SU-DHL-6 (cell line): ENCODE measurements around the gene TMEM240.

Experiments used
- H2AFZ ChIP-seq: fragments of 200-600 bp; sonication (generic); 2 replicates; pipeline ENCODE4 v1.6.1; 2014; ENCODE audit warnings: low read depth, mild to moderate bottlenecking, moderate library complexity, mixed read lengths, antibody characterized with exemption, low read length; ENCODE audit not compliant: severe bottlenecking
- H3F3A ChIP-seq: fragments of 200-600 bp; shearing (Covaris generic); 2 replicates; pipeline ENCODE4 v1.6.0; 2016; ENCODE audit warnings: antibody characterized with exemption, mild to moderate bottlenecking; ENCODE audit not compliant: insufficient read depth
- H3K27ac ChIP-seq: fragments of 200-600 bp; sonication (generic); 2 replicates; pipeline ENCODE4 v1.5.1; 2016; ENCODE audit warnings: low read depth, mild to moderate bottlenecking, low read length, moderate library complexity, mixed read lengths
- H3K27me3 ChIP-seq: fragments of 200-600 bp; sonication (generic), shearing (Covaris generic); 2 replicates; pipeline ENCODE4 v1.6.0; 2014; ENCODE audit warnings: mild to moderate bottlenecking, low read length
- H3K36me3 ChIP-seq: fragments of 200-600 bp; sonication (generic); 2 replicates; pipeline ENCODE4 v1.6.1; 2014; ENCODE audit warnings: mild to moderate bottlenecking, low read length, mixed read lengths
- H3K4me2 ChIP-seq: fragments of 300-600, 200-600 bp; shearing (Covaris generic), sonication (generic); 2 replicates; pipeline ENCODE4 v1.6.0; 2014; ENCODE audit warnings: low read length, low read depth, mild to moderate bottlenecking; ENCODE audit not compliant: poor library complexity, severe bottlenecking
- H3K4me3 ChIP-seq: fragments of 200-600 bp; sonication (generic); 2 replicates; pipeline ENCODE4 v1.5.1; 2014; ENCODE audit warnings: antibody characterized with exemption, low read length, mild to moderate bottlenecking, mixed read lengths; ENCODE audit not compliant: insufficient read depth, poor library complexity, severe bottlenecking
- H3K79me2 ChIP-seq: fragments of 200-600 bp; sonication (generic); 2 replicates; pipeline ENCODE4 v1.6.1; 2014; ENCODE audit warnings: mild to moderate bottlenecking, low read length, moderate library complexity; ENCODE audit not compliant: insufficient read depth
- H3K9ac ChIP-seq: fragments of 200-600 bp; sonication (generic); 2 replicates; pipeline ENCODE4 v1.7.0; 2014; ENCODE audit warnings: mild to moderate bottlenecking, low read length
- H3K9me2 ChIP-seq: fragments of 200-600 bp; sonication (generic); replicated peaks from 2 replicates; pipeline ENCODE4 v1.6.1; 2014; ENCODE audit warnings: low read length; ENCODE audit not compliant: insufficient read depth
- H3K9me3 ChIP-seq: fragments of 200-600 bp; sonication (generic); 2 replicates; pipeline ENCODE4 v1.6.1; 2014; ENCODE audit warnings: low read length, mixed read lengths; ENCODE audit not compliant: insufficient read depth
- H4K20me1 ChIP-seq: fragments of 200-600 bp; sonication (generic); 2 replicates; pipeline ENCODE4 v1.6.1; 2014; ENCODE audit warnings: low read depth, mild to moderate bottlenecking, antibody characterized with exemption, low read length, moderate library complexity, mixed read lengths
- EZH2phosphoT487 ChIP-seq: fragments of 200-600 bp; sonication (generic), shearing (Covaris generic); conservative IDR thresholded peaks from 2 replicates; pipeline ENCODE4 v1.6.1; 2018; ENCODE audit warnings: mild to moderate bottlenecking, antibody characterized with exemption, low read length, moderate library complexity, mixed read lengths
- TF ChIP-seq, protein P1 (sequence below): fragments of 200-600 bp; sonication (generic); IDR thresholded peaks from one replicate; pipeline ENCODE4 v1.5.1; 2017; ENCODE audit warnings: antibody characterized with exemption, mild to moderate bottlenecking, low read length, moderate library complexity; ENCODE audit not compliant: insufficient read depth, poor library complexity, severe bottlenecking

TMEM240 gene

DNA sequence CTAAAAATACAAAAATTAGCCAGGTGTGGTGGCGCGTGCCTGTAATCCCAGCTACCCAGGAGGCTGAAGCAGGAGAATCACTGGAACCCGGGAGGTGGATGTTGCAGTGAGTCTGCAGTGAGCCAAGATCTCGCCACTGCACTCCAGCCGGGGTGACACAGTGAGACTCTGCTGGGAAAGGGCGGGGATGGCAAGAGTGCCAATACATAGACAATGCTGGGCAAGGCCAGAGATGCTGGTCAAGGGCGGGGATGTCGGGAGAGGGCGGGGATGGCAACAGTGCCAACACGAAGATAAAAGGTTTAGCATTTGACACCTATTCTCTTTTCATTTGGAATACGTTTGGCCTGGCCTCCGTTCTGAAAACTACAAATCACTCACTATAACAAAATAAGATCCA is 23.3 kb upstream of the TMEM240 start:
- H3K36me3 ChIP-seq = no peaks in the 10 kb centered on the region; the same call in 1 of the 2 replicates
- peaks cover 43% of the 10 kb centered on the region for H3K79me2 ChIP-seq
- H3K4me2 ChIP-seq = no peak overlapping the region
- H3F3A ChIP-seq = peaks cover under 1% of the 10 kb centered on the region; the same call in 1 of the 2 replicates
- H3K9ac ChIP-seq = no peak overlapping the region
- H2AFZ ChIP-seq = no peak overlapping the region
- peaks cover 13% of the 10 kb centered on the region; the same call in 1 of the 2 replicates for H4K20me1 ChIP-seq
- no peaks in the 10 kb centered on the region for H3K27me3 ChIP-seq
- no peaks in the 10 kb centered on the region for H3K9me3 ChIP-seq
- TF ChIP-seq EZH2phosphoT487 = no peak
- TF ChIP-seq, protein P1, sequence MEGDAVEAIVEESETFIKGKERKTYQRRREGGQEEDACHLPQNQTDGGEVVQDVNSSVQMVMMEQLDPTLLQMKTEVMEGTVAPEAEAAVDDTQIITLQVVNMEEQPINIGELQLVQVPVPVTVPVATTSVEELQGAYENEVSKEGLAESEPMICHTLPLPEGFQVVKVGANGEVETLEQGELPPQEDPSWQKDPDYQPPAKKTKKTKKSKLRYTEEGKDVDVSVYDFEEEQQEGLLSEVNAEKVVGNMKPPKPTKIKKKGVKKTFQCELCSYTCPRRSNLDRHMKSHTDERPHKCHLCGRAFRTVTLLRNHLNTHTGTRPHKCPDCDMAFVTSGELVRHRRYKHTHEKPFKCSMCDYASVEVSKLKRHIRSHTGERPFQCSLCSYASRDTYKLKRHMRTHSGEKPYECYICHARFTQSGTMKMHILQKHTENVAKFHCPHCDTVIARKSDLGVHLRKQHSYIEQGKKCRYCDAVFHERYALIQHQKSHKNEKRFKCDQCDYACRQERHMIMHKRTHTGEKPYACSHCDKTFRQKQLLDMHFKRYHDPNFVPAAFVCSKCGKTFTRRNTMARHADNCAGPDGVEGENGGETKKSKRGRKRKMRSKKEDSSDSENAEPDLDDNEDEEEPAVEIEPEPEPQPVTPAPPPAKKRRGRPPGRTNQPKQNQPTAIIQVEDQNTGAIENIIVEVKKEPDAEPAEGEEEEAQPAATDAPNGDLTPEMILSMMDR = no peak
- no peak overlapping the region for H3K4me3 ChIP-seq
- no peaks in the 10 kb centered on the region for H3K9me2 ChIP-seq
- H3K27ac ChIP-seq = no peak overlapping the region

DNA sequence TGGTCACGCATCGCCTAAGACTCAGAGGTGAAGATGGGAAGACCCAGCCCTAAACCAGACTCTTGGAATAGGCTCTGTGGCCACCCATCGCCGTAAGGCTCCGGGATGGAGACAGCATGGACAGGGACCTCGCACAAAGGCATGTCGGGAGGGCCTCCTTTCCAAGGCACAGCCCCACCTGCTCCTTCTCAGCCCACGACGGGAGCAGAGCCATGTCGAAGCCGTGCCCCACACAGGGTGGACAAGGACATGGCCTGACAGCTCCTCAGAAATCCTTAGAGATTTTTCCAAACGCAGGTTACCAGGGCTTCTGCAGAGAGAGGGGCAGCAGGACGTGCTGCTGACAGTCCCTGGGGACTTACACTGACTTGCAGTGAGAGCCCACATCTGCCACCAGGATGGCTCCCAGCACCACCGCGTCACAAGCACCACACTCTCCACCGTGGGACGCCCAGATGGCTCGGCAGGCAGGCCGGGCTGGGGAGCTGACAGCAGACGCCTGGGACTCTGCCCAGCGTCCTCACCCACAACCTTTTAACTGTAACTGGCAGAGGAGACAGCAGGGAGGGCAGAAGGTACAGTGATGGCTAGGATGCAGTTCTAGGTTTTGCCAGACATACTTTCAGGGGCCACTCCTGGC is 22.3 kb upstream of the TMEM240 start:
- Histone ChIP-seq H3K27me3 (no peaks in the 10 kb centered on the region), H4K20me1 (peaks cover 13% of the 10 kb centered on the region; the same call in 1 of the 2 replicates), H3F3A (peaks cover 4% of the 10 kb centered on the region; the same call in 1 of the 2 replicates), H3K9ac (no peak overlapping the region), H3K79me2 (peaks cover 33% of the 10 kb centered on the region), H3K9me3 (no peaks in the 10 kb centered on the region), H3K27ac (no peak overlapping the region), H3K36me3 (no peaks in the 10 kb centered on the region; the same call in 1 of the 2 replicates), H3K4me2 (no peak overlapping the region), H3K4me3 (no peak overlapping the region), H3K9me2 (no peaks in the 10 kb centered on the region), H2AFZ (no peak overlapping the region)
- TF ChIP-seq EZH2phosphoT487 = no peak
- TF ChIP-seq, protein P1 = no peak

DNA sequence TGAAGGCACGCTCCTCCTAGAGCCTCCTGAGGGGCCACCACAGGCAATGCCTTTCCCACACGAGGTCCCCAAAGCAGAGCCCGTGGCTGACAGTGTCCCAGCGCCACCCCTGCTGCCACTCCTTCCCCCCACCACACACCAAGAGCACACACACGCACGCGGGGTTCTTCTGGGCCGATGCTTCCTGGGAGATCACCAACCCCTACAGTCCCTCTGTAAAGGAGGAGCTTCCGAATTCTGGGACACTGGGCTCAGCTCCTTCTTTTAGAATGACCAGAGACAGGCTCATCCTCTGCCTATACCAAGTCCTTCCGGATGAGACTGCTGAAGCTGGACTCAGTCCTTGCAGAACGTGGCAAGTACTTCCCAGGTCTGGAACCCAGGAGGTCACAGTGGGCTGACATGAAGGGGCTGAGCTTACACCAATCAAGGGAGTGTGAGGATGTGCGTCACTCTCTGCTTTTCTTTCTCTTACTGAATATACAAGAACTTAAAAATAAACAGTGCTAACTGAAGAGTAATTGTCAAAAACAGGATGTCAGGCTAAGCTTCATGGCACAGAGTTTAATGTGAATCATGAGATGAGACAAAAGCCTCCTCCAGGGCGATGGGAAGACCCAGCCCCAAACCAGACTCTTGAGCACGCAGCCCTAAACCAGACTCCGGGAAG is 21.5 kb upstream of the TMEM240 start:
- H3K27ac ChIP-seq = no peak overlapping the region

More for the DNA sequence above, 21.5 kb upstream of the TMEM240 start:
- Histone ChIP-seq H2AFZ (no peak overlapping the region), H3K27me3 (no peaks in the 10 kb centered on the region), H4K20me1 (peaks cover 8% of the 10 kb centered on the region; the same call in 1 of the 2 replicates), H3K36me3 (no peaks in the 10 kb centered on the region; the same call in 1 of the 2 replicates), H3K4me3 (no peak overlapping the region), H3K79me2 (peaks cover 26% of the 10 kb centered on the region), H3F3A (peaks cover 4% of the 10 kb centered on the region; the same call in 1 of the 2 replicates), H3K9me2 (no peaks in the 10 kb centered on the region), H3K9ac (no peak overlapping the region), H3K9me3 (no peaks in the 10 kb centered on the region), H3K4me2 (no peak overlapping the region)
- TF ChIP-seq, protein P1 = no peak
- TF ChIP-seq EZH2phosphoT487 = no peak
